Skin epidermis (tissue), 12 donors: ENCODE results near the gene SYNRG.

Experiments used
- H3K27ac ChIP-seq, 21 experiments: fragments of 200-600 bp; sonication (generic) in 11 of 21; one replicate each; pipeline ENCODE4 v1.5.0; 2020; ENCODE audit warnings: mild to moderate bottlenecking in 3 of 21, inconsistent platforms in 2 of 21, moderate library complexity in 2 of 21
- H3K4me3 ChIP-seq, 7 experiments: fragments of 200-600 bp; sonication (generic) in 2 of 7; one replicate each; pipeline ENCODE4 v1.5.0; 2020; ENCODE audit warnings: inconsistent platforms in 2 of 7, mild to moderate bottlenecking in 2 of 7, moderate library complexity in 1 of 7

Gene SYNRG

GRCh38 chr17:37607637-37608331 is 1.4 kb downstream of the SYNRG start:
- peak overlapping the region in 5 of 7 experiments; percentile 91 to 99 (median 97) for H3K4me3 ChIP-seq
- H3K27ac ChIP-seq = peak overlapping the region in 18 of 21 experiments; percentile 73 to 100 (median 96)

- Histone ChIP-seq H3K4me3 (no peak overlapping the region), H3K27ac (peak overlapping the region in 9 of 21 experiments; percentile 4 to 99 (median 52))
Observed at GRCh38 chr17:37605813-37606505, 3.3 kb downstream of the SYNRG start.

- Histone ChIP-seq H3K27ac (peak overlapping the region in 8 of 21 experiments; percentile 4 to 94 (median 43)), H3K4me3 (no peak overlapping the region)
Observed at GRCh38 chr17:37605081-37605480, 4.1 kb downstream of the SYNRG start.

GRCh38 chr17:37604556-37604955 is 4.7 kb downstream of the SYNRG start:
- H3K4me3 ChIP-seq = no peak overlapping the region
- H3K27ac ChIP-seq = peak overlapping the region in 5 of 21 experiments; percentile 21 to 94 (median 42)

- Histone ChIP-seq H3K4me3 (no peak overlapping the region), H3K27ac (no peak overlapping the region)
Observed at GRCh38 chr17:37598145-37598544, 11.1 kb downstream of the SYNRG start.

GRCh38 chr17:37592291-37592690 is 16.9 kb downstream of the SYNRG start:
- Histone ChIP-seq H3K27ac (no peak overlapping the region), H3K4me3 (no peak overlapping the region)

- no peak overlapping the region for H3K4me3 ChIP-seq
- no peak overlapping the region for H3K27ac ChIP-seq
Observed at GRCh38 chr17:37585066-37585465, 24.2 kb downstream of the SYNRG start.

GRCh38 chr17:37576281-37576680 is 32.9 kb downstream of the SYNRG start:
- Histone ChIP-seq H3K27ac (no peak overlapping the region), H3K4me3 (no peak overlapping the region)

GRCh38 chr17:37574427-37574826 is 34.8 kb downstream of the SYNRG start:
- Histone ChIP-seq H3K4me3 (no peak overlapping the region), H3K27ac (no peak overlapping the region)

GRCh38 chr17:37571674-37572073 is 37.5 kb downstream of the SYNRG start:
- Histone ChIP-seq H3K4me3 (no peak overlapping the region), H3K27ac (no peak overlapping the region)

- Histone ChIP-seq H3K4me3 (no peak overlapping the region), H3K27ac (no peak overlapping the region)
Observed at GRCh38 chr17:37570527-37571093, 38.6 kb downstream of the SYNRG start.

- Histone ChIP-seq H3K4me3 (no peak overlapping the region), H3K27ac (no peak overlapping the region)
Observed at GRCh38 chr17:37568350-37569053, 40.7 kb downstream of the SYNRG start.

- no peak overlapping the region for H3K27ac ChIP-seq
Observed at GRCh38 chr17:37567538-37567937, 41.7 kb downstream of the SYNRG start.

GRCh38 chr17:37567137-37567536 is 42.1 kb downstream of the SYNRG start:
- H3K4me3 ChIP-seq = no peak overlapping the region
- no peak overlapping the region for H3K27ac ChIP-seq

More at GRCh38 chr17:37567538-37567937, 41.7 kb downstream of the SYNRG start:
- no peak overlapping the region for H3K4me3 ChIP-seq

- no peak overlapping the region for H3K27ac ChIP-seq
- H3K4me3 ChIP-seq = no peak overlapping the region
Observed at GRCh38 chr17:37564252-37564651, 45.0 kb downstream of the SYNRG start.

GRCh38 chr17:37562016-37562745 is 47.0 kb downstream of the SYNRG start:
- Histone ChIP-seq H3K4me3 (no peak overlapping the region), H3K27ac (no peak overlapping the region)

- Histone ChIP-seq H3K27ac (no peak overlapping the region), H3K4me3 (no peak overlapping the region)
Observed at GRCh38 chr17:37558299-37558698, 50.9 kb downstream of the SYNRG start.

- no peak overlapping the region for H3K27ac ChIP-seq
- H3K4me3 ChIP-seq = no peak overlapping the region
Observed at GRCh38 chr17:37557482-37557881, 51.7 kb downstream of the SYNRG start.

GRCh38 chr17:37555386-37555785 is 53.8 kb downstream of the SYNRG start:
- Histone ChIP-seq H3K27ac (no peak overlapping the region), H3K4me3 (no peak overlapping the region)
